Fibroblast of skin of left quadriceps (primary cell): ENCODE results near the gene GABARAPL2.

Experiments
- DNase-seq, 2 experiments: peaks; one replicate each; pipeline ENCODE4 v3.0.0-alpha.2; 2013; ENCODE audit warnings: low read depth in 2 of 2

GABARAPL2 gene

GRCh38 chr16:75555213-75555706, 10.9 kb upstream of the GABARAPL2 start:
- DNase-seq: peak; percentile 69 to 71

- peak; percentile 80 to 83 for DNase-seq
Measured at GRCh38 chr16:75555707-75556430, 10.3 kb upstream of the GABARAPL2 start, which contains the start of gene TMEM231. TSS of gene TMEM231 (minus strand) at chr16:75556252. CDS start at chr16:75556209, 43 bp downstream.

GRCh38 chr16:75556431-75556950, 9.7 kb upstream of the GABARAPL2 start:
- no peak for DNase-seq

- no peak for DNase-seq
Measured at GRCh38 chr16:75558846-75559401, 7.3 kb upstream of the GABARAPL2 start.

- no peak for DNase-seq
Measured at GRCh38 chr16:75559564-75560372, 6.4 kb upstream of the GABARAPL2 start.

GRCh38 chr16:75565640-75566039, 539 bp upstream of the GABARAPL2 start:
- no peak for DNase-seq

GRCh38 chr16:75566758-75567255, 628 bp downstream of the GABARAPL2 start:
- DNase-seq: no peak

GRCh38 chr16:75567911-75568310, 1.7 kb downstream of the GABARAPL2 start:
- DNase-seq: no peak

- no peak for DNase-seq
Measured at GRCh38 chr16:75570396-75571065, 4.4 kb downstream of the GABARAPL2 start.

GRCh38 chr16:75572864-75573542, 6.8 kb downstream of the GABARAPL2 start:
- DNase-seq: no peak

- no peak for DNase-seq
Measured at GRCh38 chr16:75573955-75574354, 7.8 kb downstream of the GABARAPL2 start.

- DNase-seq: no peak
Measured at GRCh38 chr16:75575958-75576357, 9.8 kb downstream of the GABARAPL2 start.

- DNase-seq: no peak
Measured at GRCh38 chr16:75576384-75576811, 10.2 kb downstream of the GABARAPL2 start.

- no peak for DNase-seq
Measured at GRCh38 chr16:75578212-75578611, 12.0 kb downstream of the GABARAPL2 start.

GRCh38 chr16:75578725-75579124, 12.5 kb downstream of the GABARAPL2 start:
- no peak for DNase-seq

GRCh38 chr16:75579281-75579834, 13.2 kb downstream of the GABARAPL2 start:
- DNase-seq: no peak

- DNase-seq: no peak
Measured at GRCh38 chr16:75584108-75584507, 17.9 kb downstream of the GABARAPL2 start.

GRCh38 chr16:75588716-75589115, 22.5 kb downstream of the GABARAPL2 start:
- no peak for DNase-seq

GRCh38 chr16:75589306-75589705, 23.1 kb downstream of the GABARAPL2 start:
- DNase-seq: no peak
